NCI-H146 treated with DMSO at 0.1 percent for 48 hours (cell line): ENCODE data around the gene RBM27.
"Not testable (repeated sequence)": the region's sequence is repeated elsewhere in the genome, so short reads cannot be mapped to it uniquely, and the experiment has no call there.

ENCODE experiments used
- DNase-seq: peaks from one replicate; lab custom pipeline; 2025; ENCODE audit not compliant: unreplicated experiment; lab: John Stamatoyannopoulos, UW

The RBM27 gene

GRCh38 chr5:146203011-146203871 lies at the start of gene RBM27:
TSS of gene RBM27 (plus strand) at chr5:146203605. CDS start at chr5:146203766, 161 bp downstream.
- peak; percentile 95 for DNase-seq

DNA sequence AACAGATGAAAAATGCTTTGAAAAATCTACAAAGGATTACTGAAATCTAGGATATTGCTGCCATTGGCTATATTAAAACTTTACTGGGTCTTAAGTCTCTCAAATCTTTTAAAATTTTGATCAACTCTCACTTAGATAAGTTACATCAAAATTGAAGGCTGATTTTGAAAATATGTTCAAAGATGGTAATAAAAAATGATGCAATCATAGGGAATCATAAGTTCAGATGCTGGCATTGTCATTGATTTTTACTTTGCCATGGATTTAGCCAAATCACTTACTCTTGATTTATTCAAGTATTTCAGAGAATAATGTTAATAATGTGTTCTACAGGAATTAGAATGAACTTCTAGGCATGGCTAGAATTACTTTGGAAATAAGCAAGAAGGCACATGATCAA lies 45.1 kb upstream of the RBM27 start:
- no peak for DNase-seq

DNA sequence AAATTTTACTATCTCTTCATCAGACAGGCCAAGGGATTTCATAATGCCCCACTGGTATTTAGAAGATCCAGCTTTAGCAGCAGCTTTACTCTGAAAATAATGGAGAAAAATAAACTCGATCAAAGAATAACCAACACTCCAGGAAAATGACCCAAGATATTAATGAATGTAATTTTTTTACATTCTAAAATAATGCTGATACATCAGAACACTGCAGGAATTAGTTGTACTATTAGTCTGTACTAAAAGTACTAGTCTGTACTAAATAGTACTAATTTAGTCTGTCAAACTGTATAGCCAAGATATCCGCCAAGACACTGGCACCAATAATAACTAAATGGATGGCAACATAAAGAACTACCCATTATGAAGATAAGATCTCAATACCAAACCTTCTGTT lies 39.0 kb upstream of the RBM27 start:
- DNase-seq: no peak

GRCh38 chr5:146165460-146165859 lies 37.9 kb upstream of the RBM27 start:
- DNase-seq: no peak

DNA sequence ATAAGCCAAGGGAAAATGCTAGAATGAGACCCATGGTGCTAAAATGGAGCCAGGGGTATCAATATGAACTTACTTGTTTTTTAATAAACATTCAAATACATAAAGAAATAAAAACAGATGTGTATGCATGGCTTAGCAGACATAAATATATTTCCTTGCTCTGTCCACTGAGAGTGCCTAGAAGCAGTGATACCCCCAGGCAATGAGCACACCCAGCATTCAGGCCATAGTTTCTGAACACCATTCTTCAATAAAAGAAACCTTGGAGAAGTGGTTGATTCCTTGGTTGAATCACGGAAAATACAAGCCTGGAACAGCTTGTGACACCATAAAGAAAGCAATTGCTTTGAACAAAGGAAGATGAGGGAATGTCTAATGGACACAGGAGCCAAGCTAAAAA lies 37.5 kb upstream of the RBM27 start:
- DNase-seq: no peak

DNA sequence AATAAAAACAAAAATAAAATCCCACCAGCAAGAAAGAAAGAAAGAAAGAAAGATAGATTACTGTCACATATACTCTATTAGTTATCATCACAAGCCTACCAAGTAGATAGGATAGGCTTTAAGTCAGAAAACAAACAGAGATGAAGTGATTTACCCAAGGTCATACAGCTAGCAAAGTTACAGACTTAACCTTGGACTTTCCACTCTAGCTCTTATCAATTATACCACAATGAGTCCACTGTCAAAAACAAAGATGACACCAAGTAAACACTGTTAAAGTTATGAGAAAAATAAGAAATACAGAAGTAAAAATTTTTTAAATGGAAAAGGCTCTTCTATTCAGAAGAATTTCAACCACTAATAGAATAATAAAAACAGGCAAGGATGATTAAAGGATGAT lies 34.3 kb upstream of the RBM27 start:
- DNase-seq: no peak

- not testable (repeated sequence) for DNase-seq
Measured at GRCh38 chr5:146173049-146173448, 30.4 kb upstream of the RBM27 start.

DNA sequence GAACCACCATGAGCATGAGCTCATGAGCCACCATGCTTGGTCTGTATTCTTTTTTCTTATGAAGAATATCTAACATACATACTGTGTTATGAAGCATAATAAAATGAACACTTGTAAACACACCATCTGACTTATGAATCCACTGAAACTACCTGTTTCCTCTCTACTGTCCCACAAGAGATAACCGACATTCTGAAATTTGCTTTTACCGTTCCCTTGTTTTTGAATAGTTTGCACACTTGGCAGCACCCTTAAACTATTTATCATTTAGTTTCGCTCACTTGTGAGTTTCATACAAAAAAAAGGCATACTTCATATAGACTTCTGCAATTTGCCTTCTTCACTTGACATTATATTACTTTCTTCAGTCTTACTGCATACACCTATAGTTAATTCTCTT lies 29.8 kb upstream of the RBM27 start:
- no peak for DNase-seq

- no peak for DNase-seq
Measured at GRCh38 chr5:146176805-146177204, 26.6 kb upstream of the RBM27 start.

- no peak for DNase-seq
Measured at GRCh38 chr5:146179696-146180095, 23.7 kb upstream of the RBM27 start.

DNA sequence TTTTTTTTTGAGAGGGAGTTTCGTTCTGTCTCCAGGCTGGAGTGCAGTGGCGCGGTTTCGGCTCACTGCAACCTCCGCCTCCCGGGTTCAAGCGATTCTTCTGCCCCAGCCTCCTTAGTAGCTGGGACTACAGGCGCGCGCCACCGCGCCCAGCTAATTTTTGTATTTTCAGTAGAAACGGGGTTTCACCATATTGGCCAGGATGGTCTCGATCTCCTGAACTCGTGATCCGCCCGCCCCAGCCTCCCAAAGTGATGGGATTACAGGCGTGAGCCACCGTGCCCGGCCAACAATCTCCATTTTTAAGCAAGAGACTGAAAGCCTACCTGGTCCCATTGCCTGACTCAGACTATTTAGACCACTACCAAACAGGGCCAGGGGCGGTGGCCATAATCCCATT lies 20.0 kb upstream of the RBM27 start:
- not testable (repeated sequence) for DNase-seq

DNA sequence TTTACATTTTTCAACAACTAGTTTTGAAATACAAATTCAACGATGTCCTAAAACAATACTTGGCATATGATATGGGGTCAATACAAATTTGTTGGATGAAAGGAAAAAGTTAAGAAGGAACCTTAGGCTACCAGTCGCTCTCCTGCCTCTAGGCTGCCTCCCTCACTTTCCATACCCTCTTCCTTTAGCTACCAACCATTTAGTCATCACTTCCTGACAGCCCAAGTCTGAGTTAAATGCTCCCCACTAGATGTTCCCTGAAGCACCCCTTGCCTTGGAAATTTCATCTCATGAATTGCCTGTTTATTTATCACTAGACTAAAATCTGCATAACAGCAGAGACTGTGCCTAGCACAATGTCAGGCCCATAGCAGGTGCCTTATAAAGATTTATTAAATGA lies 18.2 kb upstream of the RBM27 start:
- no peak for DNase-seq

DNA sequence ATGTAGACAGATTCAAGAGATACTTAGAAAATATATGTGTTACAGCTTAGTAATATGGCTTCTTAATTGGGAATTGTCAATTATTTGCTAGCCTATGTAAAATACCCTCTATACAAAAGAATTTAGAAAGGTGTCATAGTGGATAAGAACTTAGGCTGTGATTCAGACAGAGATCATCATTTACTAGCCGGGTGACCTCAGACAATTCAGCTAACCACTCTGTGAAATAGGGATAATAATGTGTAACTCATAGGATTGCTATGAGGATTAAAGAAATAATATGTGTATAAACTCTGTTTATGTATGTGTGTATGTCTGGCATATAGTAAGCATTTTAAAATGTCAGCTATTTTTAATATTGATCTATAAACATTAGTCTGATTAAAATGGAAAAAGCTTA lies 15.0 kb upstream of the RBM27 start:
- DNase-seq: no peak

DNA sequence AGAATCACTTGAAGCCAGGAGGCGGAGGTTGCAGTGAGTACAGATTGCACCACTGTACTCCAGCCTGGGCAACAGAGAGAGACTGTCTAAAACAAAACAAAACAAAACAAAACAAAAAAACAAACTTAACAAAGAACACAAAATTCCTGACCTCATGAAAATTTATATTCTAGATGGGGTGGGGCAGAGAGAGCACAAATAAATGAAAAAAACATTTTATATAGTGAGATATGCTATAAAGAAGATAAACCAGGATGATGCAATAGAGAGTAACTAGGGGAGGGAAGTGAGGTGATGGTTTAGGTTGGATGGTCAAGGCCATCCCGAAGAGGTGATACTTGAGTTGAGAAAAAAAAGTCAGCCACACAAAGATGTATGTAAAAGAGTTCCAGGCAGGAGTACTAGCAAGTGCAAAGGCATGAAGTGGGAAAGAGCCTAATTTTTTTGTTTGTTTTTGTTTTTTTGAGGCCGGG lies 10.8 kb upstream of the RBM27 start:
- DNase-seq: no peak

DNA sequence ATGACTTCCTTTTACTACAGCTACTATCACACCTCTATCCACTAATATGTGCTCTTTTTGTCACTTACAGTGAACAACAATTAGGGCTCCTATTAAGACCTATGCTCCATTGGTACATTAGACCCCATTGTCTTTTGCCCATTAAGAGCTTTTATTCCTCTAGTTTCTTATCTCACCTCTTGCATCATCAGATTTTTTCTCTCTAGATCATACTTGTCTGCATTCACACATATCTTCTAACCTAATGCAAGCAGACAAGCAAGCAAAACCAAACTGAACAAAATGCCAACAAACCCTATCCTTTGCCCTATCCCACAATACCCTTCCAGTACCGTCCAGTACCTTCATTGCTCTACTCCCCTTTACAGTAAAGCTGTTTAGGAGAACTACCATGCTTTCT lies 10.1 kb upstream of the RBM27 start:
- DNase-seq: no peak

- not testable (repeated sequence) for DNase-seq
Measured at GRCh38 chr5:146194997-146195396, 8.4 kb upstream of the RBM27 start.

GRCh38 chr5:146196459-146197048 lies 6.9 kb upstream of the RBM27 start:
- DNase-seq: no peak

DNA sequence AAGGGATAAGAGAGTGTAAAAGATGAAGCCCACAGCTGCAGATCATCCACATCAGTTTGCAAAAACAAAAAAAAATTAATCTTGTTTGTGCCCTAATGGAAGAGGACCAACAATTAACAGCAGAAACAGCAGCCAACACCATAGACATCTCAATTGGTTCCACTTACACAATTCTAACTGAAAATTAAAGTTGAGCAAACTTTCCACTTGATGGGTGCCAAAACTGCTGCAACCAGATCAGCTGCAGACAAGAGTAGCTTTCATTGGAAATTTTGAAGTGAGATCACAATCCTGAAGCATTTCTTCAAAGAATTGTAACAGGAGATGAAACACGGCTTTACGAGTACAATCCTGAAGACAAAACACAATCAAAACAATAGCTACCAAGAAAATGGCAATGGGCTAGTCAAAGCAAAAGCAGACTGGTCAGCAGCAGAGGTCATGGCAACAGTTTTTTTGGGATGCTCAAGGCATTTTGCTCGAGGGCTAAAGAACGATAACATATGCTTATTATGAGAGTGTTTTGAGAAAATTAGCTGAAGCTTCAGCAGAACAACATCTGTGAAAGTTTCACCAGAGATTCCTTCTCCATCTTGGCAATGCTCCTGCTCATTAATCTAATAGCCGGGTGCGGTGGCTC lies 4.1 kb upstream of the RBM27 start:
- DNase-seq: no peak

GRCh38 chr5:146201795-146202194 lies 1.6 kb upstream of the RBM27 start:
- DNase-seq: not testable (repeated sequence)

DNA sequence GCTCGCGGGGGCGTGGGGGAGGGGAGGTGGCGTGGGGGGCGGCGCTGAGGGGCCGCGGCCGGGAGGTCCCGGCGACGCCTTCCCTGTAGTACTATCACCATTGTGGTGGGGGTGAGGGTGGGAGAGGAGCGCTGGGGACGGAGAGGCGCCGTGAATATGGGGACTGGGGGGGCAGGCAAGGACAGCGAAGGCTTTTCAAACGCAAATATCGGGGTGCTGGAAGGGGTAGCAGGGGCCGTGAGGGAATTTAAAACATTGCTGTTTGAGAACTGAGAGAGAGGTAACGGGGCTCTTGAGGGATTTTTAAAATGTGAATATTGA lies 427 bp downstream of the RBM27 start:
- DNase-seq: no peak

- DNase-seq: no peak
Measured at GRCh38 chr5:146205499-146206202, 2.2 kb downstream of the RBM27 start.

GRCh38 chr5:146206257-146206656 lies 2.9 kb downstream of the RBM27 start:
- DNase-seq: no peak
